ENCODE results near the gene RANBP17. TPM values are rescaled to one million over a fixed set of nuclear protein-coding genes. Genes with fewer than 3 reads are reported as not detected.

RANBP17 gene
- total RNA-seq, 2 donors from 2014 or later = 5.4 to 19.8 TPM

GRCh38 chr5:171258737-171259415 is 397.1 kb downstream of the RANBP17 start:
- WGBS = 50% methylated on average over 1 of the region's 1 CpG
- Histone ChIP-seq H3K9me3 (no peaks in the 10 kb centered on the region), H3K36me3 (no peaks in the 10 kb centered on the region), H3K4me3 (no peak overlapping the region), H3K27ac (no peak overlapping the region), H3K4me1 (replicated peaks) (no peaks in the 10 kb centered on the region), H3K27me3 (replicated peaks; ENCODE audit: insufficient read depth) (no peaks in the 10 kb centered on the region)
- no peak for TF ChIP-seq POLR2A (IDR thresholded peaks at IDR 0.05)
- TF ChIP-seq POLR2AphosphoS5 (IDR thresholded peaks at IDR 0.05) = no peak
- TF ChIP-seq CTCF (IDR thresholded peaks at IDR 0.05) = no peak
- no peak for DNase-seq (ENCODE audit: low spot score)
- intact Hi-C loops (cut with DNase I) = no loop called here

GRCh38 chr5:171261361-171261760 is 399.5 kb downstream of the RANBP17 start:
- Histone ChIP-seq H3K27ac (no peak overlapping the region), H3K9me3 (no peaks in the 10 kb centered on the region), H3K27me3 (replicated peaks; ENCODE audit: insufficient read depth) (no peaks in the 10 kb centered on the region), H3K4me1 (replicated peaks) (no peaks in the 10 kb centered on the region), H3K36me3 (no peaks in the 10 kb centered on the region), H3K4me3 (no peak overlapping the region)
- DNase-seq (ENCODE audit: low spot score) = no peak
- WGBS = 68% methylated on average over 1 of the region's 1 CpG
- intact Hi-C loops (cut with DNase I) = no loop called here
- TF ChIP-seq POLR2AphosphoS5 (IDR thresholded peaks at IDR 0.05) = no peak
- TF ChIP-seq CTCF (IDR thresholded peaks at IDR 0.05) = no peak
- no peak for TF ChIP-seq POLR2A (IDR thresholded peaks at IDR 0.05)

DNA sequence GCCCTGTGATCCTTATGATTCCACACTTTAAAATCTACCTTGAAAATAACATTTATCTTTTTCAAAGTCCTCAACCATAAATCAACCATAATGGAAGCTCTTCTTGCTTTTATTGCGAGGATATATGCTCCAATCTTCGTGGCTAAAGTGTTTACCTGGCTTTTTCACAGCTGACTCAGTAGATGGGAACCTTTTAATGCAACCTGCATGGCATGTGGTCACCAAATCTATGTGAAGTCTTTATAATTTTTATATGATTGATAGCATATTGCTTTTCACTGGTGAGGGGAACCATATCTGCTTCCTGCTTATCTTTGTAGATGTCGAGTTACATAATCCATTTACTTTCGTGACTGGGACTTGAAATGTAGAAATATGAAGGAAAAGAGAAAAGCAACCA is 400.1 kb downstream of the RANBP17 start:
- no peak overlapping the region for H3K27ac ChIP-seq
- H3K36me3 ChIP-seq = no peaks in the 10 kb centered on the region
- no peaks in the 10 kb centered on the region for H3K27me3 ChIP-seq (replicated peaks; ENCODE audit: insufficient read depth)
- no peak for DNase-seq (ENCODE audit: low spot score)
- no peak for TF ChIP-seq POLR2A (IDR thresholded peaks at IDR 0.05)
- TF ChIP-seq POLR2AphosphoS5 (IDR thresholded peaks at IDR 0.05) = no peak
- intact Hi-C loops (cut with DNase I) = no loop called here
- 91% methylated on average over 4 of the region's 4 CpGs for WGBS
- H3K4me1 ChIP-seq (replicated peaks) = no peaks in the 10 kb centered on the region
- no peaks in the 10 kb centered on the region for H3K9me3 ChIP-seq
- no peak overlapping the region for H3K4me3 ChIP-seq

GRCh38 chr5:171263181-171263580 is 401.4 kb downstream of the RANBP17 start:
- Histone ChIP-seq H3K36me3 (no peaks in the 10 kb centered on the region), H3K27me3 (replicated peaks; ENCODE audit: insufficient read depth) (no peaks in the 10 kb centered on the region), H3K27ac (no peak overlapping the region), H3K4me1 (replicated peaks) (no peaks in the 10 kb centered on the region), H3K4me3 (no peak overlapping the region), H3K9me3 (no peaks in the 10 kb centered on the region)
- TF ChIP-seq CTCF (IDR thresholded peaks at IDR 0.05) (no peak), POLR2AphosphoS5 (IDR thresholded peaks at IDR 0.05) (no peak), POLR2A (IDR thresholded peaks at IDR 0.05) (no peak)
- intact Hi-C loops (cut with DNase I) = no loop called here
- no peak for DNase-seq (ENCODE audit: low spot score)

- intact Hi-C loops (cut with DNase I) = no loop called here
- Histone ChIP-seq H3K4me3 (no peak overlapping the region), H3K9me3 (no peaks in the 10 kb centered on the region), H3K36me3 (no peaks in the 10 kb centered on the region), H3K27me3 (replicated peaks; ENCODE audit: insufficient read depth) (no peaks in the 10 kb centered on the region), H3K4me1 (replicated peaks) (no peaks in the 10 kb centered on the region), H3K27ac (no peak overlapping the region)
- no peak for DNase-seq (ENCODE audit: low spot score)
- no peak for TF ChIP-seq POLR2A (IDR thresholded peaks at IDR 0.05)
- no peak for TF ChIP-seq POLR2AphosphoS5 (IDR thresholded peaks at IDR 0.05)
- TF ChIP-seq CTCF (IDR thresholded peaks at IDR 0.05) = no peak
- WGBS = 92% methylated on average over 2 of the region's 2 CpGs
Measured at GRCh38 chr5:171264843-171265242, 403.0 kb downstream of the RANBP17 start.
